Measurements from ENCODE around the gene FLRT1.

DNA sequence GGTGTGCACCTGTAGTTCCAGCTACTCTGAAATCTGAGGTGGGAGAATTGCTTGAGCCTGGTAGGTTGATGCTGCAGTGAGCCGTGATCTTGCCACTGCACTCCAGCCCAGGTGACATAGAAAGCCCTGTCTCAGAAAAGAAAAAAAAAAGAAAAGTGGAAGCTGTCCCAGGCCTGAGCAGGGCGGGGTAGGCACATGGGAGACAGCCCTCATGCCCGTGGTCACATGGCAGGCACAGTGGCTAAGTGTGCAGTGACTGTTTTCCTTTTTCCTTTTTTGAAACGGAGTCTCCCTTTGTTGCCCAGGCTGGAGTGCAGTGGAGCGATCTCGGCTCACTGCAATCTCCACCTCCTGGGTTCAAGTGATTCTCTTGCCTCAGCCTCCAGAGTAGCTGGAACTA lies 41.7 kb upstream of the FLRT1 start:
- TF ChIP-seq, protein P1, sequence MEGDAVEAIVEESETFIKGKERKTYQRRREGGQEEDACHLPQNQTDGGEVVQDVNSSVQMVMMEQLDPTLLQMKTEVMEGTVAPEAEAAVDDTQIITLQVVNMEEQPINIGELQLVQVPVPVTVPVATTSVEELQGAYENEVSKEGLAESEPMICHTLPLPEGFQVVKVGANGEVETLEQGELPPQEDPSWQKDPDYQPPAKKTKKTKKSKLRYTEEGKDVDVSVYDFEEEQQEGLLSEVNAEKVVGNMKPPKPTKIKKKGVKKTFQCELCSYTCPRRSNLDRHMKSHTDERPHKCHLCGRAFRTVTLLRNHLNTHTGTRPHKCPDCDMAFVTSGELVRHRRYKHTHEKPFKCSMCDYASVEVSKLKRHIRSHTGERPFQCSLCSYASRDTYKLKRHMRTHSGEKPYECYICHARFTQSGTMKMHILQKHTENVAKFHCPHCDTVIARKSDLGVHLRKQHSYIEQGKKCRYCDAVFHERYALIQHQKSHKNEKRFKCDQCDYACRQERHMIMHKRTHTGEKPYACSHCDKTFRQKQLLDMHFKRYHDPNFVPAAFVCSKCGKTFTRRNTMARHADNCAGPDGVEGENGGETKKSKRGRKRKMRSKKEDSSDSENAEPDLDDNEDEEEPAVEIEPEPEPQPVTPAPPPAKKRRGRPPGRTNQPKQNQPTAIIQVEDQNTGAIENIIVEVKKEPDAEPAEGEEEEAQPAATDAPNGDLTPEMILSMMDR (IDR thresholded peaks at IDR 0.05; ENCODE audit: insufficient read depth, low read length, poor library complexity, severe bottlenecking): no peak
- TF ChIP-seq EZH2phosphoT487 (conservative IDR thresholded peaks at IDR 0.05; ENCODE audit: low read length): no peak

Data from SU-DHL-6 (cell line).